Brain microvascular endothelial cell (primary cell): ENCODE data around the gene PARD6B.

Experiments
- DNase-seq: peaks from one replicate; pipeline ENCODE4 v3.0.0-alpha.2; 2020
- H3K27ac ChIP-seq: fragments of 250-450 bp; sonication (Bioruptor Pico); 2 replicates; pipeline ENCODE4 v1.5.1; 2020; ENCODE audit warnings: mild to moderate bottlenecking, moderate library complexity
- H3K27me3 ChIP-seq: fragments of 250-450 bp; sonication (Bioruptor Pico); replicated peaks from 2 replicates; pipeline ENCODE4 v1.5.1; 2020; ENCODE audit warnings: mild to moderate bottlenecking
- H3K36me3 ChIP-seq: fragments of 250-450 bp; sonication (Bioruptor Pico); replicated peaks from 2 replicates; pipeline ENCODE4 v1.5.1; 2020; ENCODE audit warnings: mild to moderate bottlenecking
- H3K4me3 ChIP-seq: 2 replicates; pipeline ENCODE4 v1.5.1; 2011; ENCODE audit warnings: low read depth, mild to moderate bottlenecking, control low read depth, low read length, moderate library complexity
- in situ Hi-C: cut with HindIII; loops from 2 replicates; pipeline ENCODE4 v1.10.0; 2017; ENCODE audit warnings: low sequenced_read_pairs, low pct_ligation_motif_present
- TF ChIP-seq, protein P1 (sequence below): IDR thresholded peaks from 2 replicates; pipeline ENCODE4 v1.5.1; 2011; ENCODE audit warnings: low read depth, mild to moderate bottlenecking, moderate library complexity, low read length, control low read depth, inconsistent platforms; ENCODE audit errors: missing control alignments

Gene PARD6B

DNA sequence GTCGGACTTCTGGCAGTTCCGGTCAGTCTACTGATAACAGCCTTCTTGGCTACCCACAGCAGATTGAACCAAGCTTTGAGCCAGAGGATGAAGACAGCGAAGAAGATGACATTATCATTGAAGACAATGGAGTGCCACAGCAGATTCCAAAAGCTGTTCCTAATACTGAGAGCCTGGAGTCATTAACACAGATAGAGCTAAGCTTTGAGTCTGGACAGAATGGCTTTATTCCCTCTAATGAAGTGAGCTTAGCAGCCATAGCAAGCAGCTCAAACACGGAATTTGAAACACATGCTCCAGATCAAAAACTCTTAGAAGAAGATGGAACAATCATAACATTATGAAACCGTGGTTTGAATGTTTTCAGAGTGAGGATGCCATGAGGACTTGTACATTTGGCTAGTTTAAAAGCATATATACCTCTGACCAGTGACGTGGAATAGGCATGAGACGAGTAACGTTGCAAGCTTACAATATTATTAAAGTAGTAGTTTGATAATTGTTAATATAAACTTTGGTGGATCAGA lies 18.8 kb downstream of the PARD6B start:
- Histone ChIP-seq H3K4me3 (no peak overlapping the region), H3K27ac (no peak overlapping the region), H3K27me3 (no peaks in the 10 kb centered on the region), H3K36me3 (no peaks in the 10 kb centered on the region)
- DNase-seq, result no peak
- TF ChIP-seq, protein P1, sequence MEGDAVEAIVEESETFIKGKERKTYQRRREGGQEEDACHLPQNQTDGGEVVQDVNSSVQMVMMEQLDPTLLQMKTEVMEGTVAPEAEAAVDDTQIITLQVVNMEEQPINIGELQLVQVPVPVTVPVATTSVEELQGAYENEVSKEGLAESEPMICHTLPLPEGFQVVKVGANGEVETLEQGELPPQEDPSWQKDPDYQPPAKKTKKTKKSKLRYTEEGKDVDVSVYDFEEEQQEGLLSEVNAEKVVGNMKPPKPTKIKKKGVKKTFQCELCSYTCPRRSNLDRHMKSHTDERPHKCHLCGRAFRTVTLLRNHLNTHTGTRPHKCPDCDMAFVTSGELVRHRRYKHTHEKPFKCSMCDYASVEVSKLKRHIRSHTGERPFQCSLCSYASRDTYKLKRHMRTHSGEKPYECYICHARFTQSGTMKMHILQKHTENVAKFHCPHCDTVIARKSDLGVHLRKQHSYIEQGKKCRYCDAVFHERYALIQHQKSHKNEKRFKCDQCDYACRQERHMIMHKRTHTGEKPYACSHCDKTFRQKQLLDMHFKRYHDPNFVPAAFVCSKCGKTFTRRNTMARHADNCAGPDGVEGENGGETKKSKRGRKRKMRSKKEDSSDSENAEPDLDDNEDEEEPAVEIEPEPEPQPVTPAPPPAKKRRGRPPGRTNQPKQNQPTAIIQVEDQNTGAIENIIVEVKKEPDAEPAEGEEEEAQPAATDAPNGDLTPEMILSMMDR, result no peak
- in situ Hi-C loops, result no loop called here

DNA sequence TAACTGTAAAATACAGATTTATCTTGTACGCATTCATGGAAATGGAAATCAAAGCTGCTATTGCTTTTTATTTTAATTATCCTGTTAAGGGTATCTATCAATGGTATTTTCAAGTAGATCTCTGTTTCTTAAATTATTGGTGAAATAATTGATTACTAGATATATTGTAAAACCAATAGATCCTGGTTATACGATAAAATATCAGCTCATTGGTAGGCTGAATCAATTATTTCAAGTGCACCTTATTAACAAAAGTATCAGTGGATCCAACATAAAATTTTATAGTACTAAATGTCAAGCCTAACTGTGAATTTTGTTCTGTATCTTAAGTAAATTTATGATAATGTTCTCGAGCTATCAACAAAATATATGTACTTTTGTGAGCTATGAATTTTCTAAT lies 21.8 kb downstream of the PARD6B start:
- TF ChIP-seq, protein P1, result no peak
- H3K27me3 ChIP-seq, result no peaks in the 10 kb centered on the region

DNA sequence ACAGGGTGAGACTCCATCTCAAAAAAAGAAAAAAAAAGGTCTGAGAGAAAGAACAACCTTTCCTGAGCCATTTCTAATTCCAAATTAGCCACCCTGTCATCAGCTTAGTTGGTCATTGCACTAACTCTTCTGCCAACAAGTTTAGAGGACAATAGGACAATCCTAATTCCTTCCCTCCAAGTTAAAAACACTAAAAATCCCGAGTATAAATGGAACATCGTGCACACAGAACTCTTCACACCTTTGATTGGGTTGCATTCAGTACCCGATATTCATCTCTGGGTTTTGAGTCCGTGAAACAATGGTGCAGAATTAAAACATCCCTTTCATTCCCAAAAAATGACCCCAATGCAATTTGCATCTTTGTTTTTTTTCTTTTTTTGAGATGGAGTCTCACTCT lies 23.0 kb downstream of the PARD6B start:
- TF ChIP-seq, protein P1, result no peak
- Histone ChIP-seq H3K4me3 (no peak overlapping the region), H3K27ac (no peak overlapping the region), H3K27me3 (no peaks in the 10 kb centered on the region), H3K36me3 (no peaks in the 10 kb centered on the region)
- DNase-seq, result no peak
- in situ Hi-C loops, result no loop called here

More for the DNA sequence above, 21.8 kb downstream of the PARD6B start:
- DNase-seq, result no peak
- H3K4me3 ChIP-seq, result no peak overlapping the region
- no peaks in the 10 kb centered on the region for H3K36me3 ChIP-seq
- in situ Hi-C loops, result no loop called here
- H3K27ac ChIP-seq, result no peak overlapping the region

DNA sequence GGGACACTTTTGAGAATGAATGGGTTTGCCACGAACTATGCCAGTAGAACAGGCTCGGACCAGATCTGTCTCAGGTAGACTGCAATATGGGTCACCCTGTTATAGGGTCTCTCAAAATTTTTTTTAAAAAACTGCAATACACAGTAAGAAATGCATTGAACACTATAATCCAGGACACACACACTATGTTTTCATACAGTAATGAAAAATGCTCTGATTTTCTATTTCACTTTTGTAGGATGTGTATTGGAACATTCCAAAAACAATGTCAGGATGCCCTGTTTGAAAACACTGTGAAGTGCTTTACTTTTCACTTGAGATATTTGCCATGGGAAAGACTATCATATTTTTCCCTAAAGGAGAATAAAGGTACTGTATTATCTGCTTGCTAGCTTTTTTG lies 25.1 kb downstream of the PARD6B start:
- H3K27me3 ChIP-seq, result no peaks in the 10 kb centered on the region
- no peaks in the 10 kb centered on the region for H3K36me3 ChIP-seq
- no peak overlapping the region for H3K27ac ChIP-seq
- in situ Hi-C loops, result no loop called here
- DNase-seq, result no peak
- TF ChIP-seq, protein P1, result no peak
- no peak overlapping the region for H3K4me3 ChIP-seq

DNA sequence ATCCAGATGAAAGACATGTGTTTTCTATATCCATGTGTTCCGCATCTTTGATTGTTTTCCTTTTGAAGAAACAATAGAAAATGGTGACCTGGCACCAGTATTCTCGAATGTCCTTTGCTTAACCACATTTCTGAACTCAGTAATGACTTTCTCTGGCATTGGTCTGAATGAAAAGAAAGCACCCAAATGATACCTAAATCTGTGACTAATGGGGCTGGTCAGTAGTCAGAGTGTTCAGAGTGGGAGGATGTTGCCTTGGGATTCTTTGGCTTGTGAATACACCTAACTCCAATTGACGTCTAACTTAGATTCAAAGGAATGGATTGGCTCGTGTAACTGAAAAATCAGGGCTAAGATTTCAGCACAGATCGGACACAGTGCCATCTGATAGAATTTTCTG lies 27.1 kb downstream of the PARD6B start:
- in situ Hi-C loops, result no loop called here
- no peak for DNase-seq

More for the DNA sequence above, 27.1 kb downstream of the PARD6B start:
- H3K36me3 ChIP-seq, result no peaks in the 10 kb centered on the region
- H3K27me3 ChIP-seq, result no peaks in the 10 kb centered on the region
- no peak overlapping the region for H3K27ac ChIP-seq
- TF ChIP-seq, protein P1, result no peak
- H3K4me3 ChIP-seq, result no peak overlapping the region
